Fibroblast of pulmonary artery (primary cell): Measurements from ENCODE around the gene COL4A2.
"Not testable (repeated sequence)": the region's sequence is repeated elsewhere in the genome, so short reads cannot be mapped to it uniquely, and the experiment has no call there.

Experiments
- DNase-seq: peaks from one replicate; pipeline ENCODE4 v3.0.0-alpha.2; 2010; ENCODE audit warnings: low read depth
- H3K4me3 ChIP-seq: replicated peaks from 2 replicates; pipeline ENCODE4 v1.5.1; 2011; ENCODE audit warnings: low read depth, mild to moderate bottlenecking, control low read depth, low read length, moderate library complexity
- TF ChIP-seq, protein P1 (sequence below): IDR thresholded peaks from 2 replicates; pipeline ENCODE4 v1.5.1; 2011; ENCODE audit warnings: mild to moderate bottlenecking, control low read depth, low read length, inconsistent platforms; ENCODE audit errors: missing control alignments

Gene COL4A2

DNA sequence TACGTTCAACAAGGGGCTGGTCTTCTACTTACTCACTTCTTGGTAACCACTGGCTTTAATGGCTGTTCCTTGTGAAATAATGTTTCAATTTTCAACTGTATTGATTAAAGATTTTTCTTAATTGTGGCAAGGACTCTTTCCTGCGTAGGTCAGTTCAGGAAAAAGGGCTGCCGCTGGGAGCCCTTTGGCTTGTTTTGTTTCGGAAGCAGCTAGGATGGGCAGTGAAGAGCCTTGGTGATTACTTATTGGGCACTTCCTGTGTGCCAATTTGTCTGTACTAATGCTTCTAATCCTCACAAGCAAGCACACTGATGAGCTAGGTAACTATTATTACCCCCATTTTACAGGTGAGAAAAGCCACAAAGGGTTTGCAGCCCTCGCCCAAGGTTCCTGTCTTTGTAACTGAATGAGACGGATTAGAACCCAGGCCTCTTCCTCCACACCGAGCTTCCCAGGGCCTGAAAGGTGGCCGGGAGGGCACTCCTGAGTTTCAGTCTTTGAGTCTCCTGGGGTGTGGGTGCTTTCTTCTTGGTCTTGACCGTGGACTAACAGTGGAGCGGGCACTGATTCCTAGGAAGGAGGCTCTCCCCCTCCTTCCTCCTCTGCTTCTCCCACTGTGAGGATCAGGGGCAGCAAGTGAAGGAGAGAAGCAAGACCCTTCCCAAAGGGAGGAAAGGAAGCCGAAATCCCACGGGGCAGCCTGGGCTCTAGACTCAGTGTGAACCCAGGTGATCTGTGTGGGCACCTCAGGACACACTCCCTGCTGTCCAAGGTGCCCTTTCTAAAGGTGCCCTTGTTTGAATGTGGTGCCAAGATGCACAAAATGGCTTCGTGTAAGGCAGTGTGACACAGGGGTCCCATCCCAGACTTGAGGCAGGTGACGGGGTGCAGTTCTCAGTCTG is 3.7 kb downstream of the COL4A2 start:
- TF ChIP-seq, protein P1, sequence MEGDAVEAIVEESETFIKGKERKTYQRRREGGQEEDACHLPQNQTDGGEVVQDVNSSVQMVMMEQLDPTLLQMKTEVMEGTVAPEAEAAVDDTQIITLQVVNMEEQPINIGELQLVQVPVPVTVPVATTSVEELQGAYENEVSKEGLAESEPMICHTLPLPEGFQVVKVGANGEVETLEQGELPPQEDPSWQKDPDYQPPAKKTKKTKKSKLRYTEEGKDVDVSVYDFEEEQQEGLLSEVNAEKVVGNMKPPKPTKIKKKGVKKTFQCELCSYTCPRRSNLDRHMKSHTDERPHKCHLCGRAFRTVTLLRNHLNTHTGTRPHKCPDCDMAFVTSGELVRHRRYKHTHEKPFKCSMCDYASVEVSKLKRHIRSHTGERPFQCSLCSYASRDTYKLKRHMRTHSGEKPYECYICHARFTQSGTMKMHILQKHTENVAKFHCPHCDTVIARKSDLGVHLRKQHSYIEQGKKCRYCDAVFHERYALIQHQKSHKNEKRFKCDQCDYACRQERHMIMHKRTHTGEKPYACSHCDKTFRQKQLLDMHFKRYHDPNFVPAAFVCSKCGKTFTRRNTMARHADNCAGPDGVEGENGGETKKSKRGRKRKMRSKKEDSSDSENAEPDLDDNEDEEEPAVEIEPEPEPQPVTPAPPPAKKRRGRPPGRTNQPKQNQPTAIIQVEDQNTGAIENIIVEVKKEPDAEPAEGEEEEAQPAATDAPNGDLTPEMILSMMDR, result no peak
- no peak for DNase-seq
- peak overlapping the region; percentile 7 for H3K4me3 ChIP-seq

- no peak overlapping the region for H3K4me3 ChIP-seq
- DNase-seq, result no peak
- TF ChIP-seq, protein P1, result no peak
These were observed 4.6 kb downstream of the COL4A2 start for GRCh38 chr13:110311443-110312338.

GRCh38 chr13:110312339-110313031 is 5.4 kb downstream of the COL4A2 start:
- H3K4me3 ChIP-seq, result no peak overlapping the region
- TF ChIP-seq, protein P1, result peak; percentile 19
- DNase-seq, result peak; percentile 89

GRCh38 chr13:110313261-110313660 is 6.2 kb downstream of the COL4A2 start:
- not testable (repeated sequence) for DNase-seq, H3K4me3 ChIP-seq

DNA sequence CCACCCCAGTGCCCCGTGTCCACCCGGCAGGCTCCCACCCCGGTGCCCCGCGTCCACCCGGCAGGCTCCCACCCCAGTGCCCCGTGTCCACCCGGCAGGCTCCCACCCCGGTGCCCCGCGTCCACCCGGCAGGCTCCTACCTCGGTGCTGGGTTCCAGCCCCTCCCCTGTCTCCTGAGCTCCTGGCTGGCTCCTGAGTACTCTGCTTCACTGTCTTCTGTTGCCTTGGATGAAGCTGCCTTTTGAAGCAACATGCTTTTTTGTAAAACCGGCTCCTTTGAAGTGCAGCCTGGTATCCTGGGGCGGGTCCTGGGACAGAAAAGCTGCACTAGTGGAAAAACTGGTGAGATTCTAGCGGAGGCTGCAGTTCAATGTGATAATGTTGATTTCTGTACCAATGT is 6.6 kb downstream of the COL4A2 start:
- H3K4me3 ChIP-seq, DNase-seq: not testable (repeated sequence)

GRCh38 chr13:110314516-110315245 is 7.6 kb downstream of the COL4A2 start:
- no peak overlapping the region for H3K4me3 ChIP-seq
- TF ChIP-seq, protein P1, result no peak
- no peak for DNase-seq

DNA sequence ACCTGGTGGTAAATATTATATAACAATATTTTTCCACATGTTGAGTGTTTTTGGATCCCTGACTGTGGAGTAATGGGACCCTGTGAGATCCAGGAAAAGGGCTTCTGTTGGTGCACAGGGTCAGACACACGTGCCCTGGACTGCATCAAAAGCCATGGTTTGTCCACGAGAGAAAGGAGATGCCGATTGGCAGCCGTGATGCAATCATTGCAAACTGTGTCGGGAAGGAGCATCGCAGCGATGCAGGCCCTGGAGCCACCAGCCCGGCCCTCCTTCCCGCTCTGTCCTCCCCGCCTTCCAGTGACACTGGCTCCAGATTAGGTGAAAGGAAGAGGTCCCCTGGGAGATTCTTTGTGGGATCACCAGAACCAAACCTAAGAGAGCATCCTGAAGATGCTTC is 9.1 kb downstream of the COL4A2 start:
- no peak for DNase-seq
- no peak overlapping the region for H3K4me3 ChIP-seq
- TF ChIP-seq, protein P1, result no peak
